Central memory CD8-positive, alpha-beta T cell (primary cell): Measurements from ENCODE around the gene SYDE2.

Experiments
- ATAC-seq: fragments of 150-1000 bp; cut with Tn5 transposase; replicated peaks from 2 replicates; pipeline ENCODE4 v1.10.0; 2022; ENCODE audit warnings: mild to moderate bottlenecking, moderate FRiP score, moderate number of reproducible peaks; ENCODE audit not compliant: poor library complexity, severe bottlenecking; ENCODE audit errors: extremely low read depth
- DNase-seq, 2 donors: peaks; one replicate each; pipeline ENCODE4 v3.0.0; 2021; ENCODE audit warnings: low spot score in 2 of 2
- H3K27ac Mint-ChIP-seq: one replicate; pipeline ENCODE4 v1.8.0; 2022; ENCODE audit warnings: low read depth, mild to moderate bottlenecking, moderate library complexity, mixed read lengths
- H3K27me3 Mint-ChIP-seq: one replicate; pipeline ENCODE4 v1.8.0; 2022; ENCODE audit warnings: mixed read lengths
- H3K36me3 Mint-ChIP-seq: one replicate; pipeline ENCODE4 v1.8.0; 2022; ENCODE audit warnings: mild to moderate bottlenecking, moderate library complexity, mixed read lengths; ENCODE audit not compliant: insufficient read depth
- H3K4me1 Mint-ChIP-seq: one replicate; pipeline ENCODE4 v1.8.0; 2022; ENCODE audit warnings: mixed read lengths
- H3K4me3 Mint-ChIP-seq: one replicate; pipeline ENCODE4 v1.8.0; 2022; ENCODE audit warnings: mild to moderate bottlenecking, moderate library complexity, mixed read lengths
- H3K9me3 Mint-ChIP-seq: one replicate; pipeline ENCODE4 v1.8.0; 2022; ENCODE audit warnings: mixed read lengths

SYDE2 gene

GRCh38 chr1:85180869-85181268, 19.9 kb downstream of the SYDE2 start:
- ATAC-seq, result no peak
- H3K9me3 Mint-ChIP-seq, result no peaks in the 10 kb centered on the region

GRCh38 chr1:85179522-85179921, 21.3 kb downstream of the SYDE2 start:
- DNase-seq, result no peak
- Mint-ChIP-seq H3K36me3 (no peaks in the 10 kb centered on the region), H3K27ac (peak overlapping the region; percentile 39), H3K4me3 (peak overlapping the region; percentile 39), H3K9me3 (no peaks in the 10 kb centered on the region), H3K4me1 (peaks cover 9% of the 10 kb centered on the region), H3K27me3 (no peaks in the 10 kb centered on the region)
- peak; percentile 95 for ATAC-seq

More at GRCh38 chr1:85180869-85181268, 19.9 kb downstream of the SYDE2 start:
- no peak for DNase-seq
- Mint-ChIP-seq H3K4me1 (peaks cover 9% of the 10 kb centered on the region), H3K27me3 (no peaks in the 10 kb centered on the region), H3K36me3 (no peaks in the 10 kb centered on the region), H3K4me3 (no peak overlapping the region), H3K27ac (no peak overlapping the region)

- Mint-ChIP-seq H3K9me3 (no peaks in the 10 kb centered on the region), H3K27me3 (no peaks in the 10 kb centered on the region)
- no peak for ATAC-seq
Observed at GRCh38 chr1:85178396-85178795, 22.4 kb downstream of the SYDE2 start.

GRCh38 chr1:85174503-85174902, 26.3 kb downstream of the SYDE2 start:
- peaks cover 10% of the 10 kb centered on the region for H3K4me1 Mint-ChIP-seq
- H3K27ac Mint-ChIP-seq, result no peak overlapping the region
- no peak overlapping the region for H3K4me3 Mint-ChIP-seq
- DNase-seq (no peak), ATAC-seq (no peak)
- no peaks in the 10 kb centered on the region for H3K27me3 Mint-ChIP-seq
- H3K36me3 Mint-ChIP-seq, result no peaks in the 10 kb centered on the region
- no peaks in the 10 kb centered on the region for H3K9me3 Mint-ChIP-seq

More at GRCh38 chr1:85178396-85178795, 22.4 kb downstream of the SYDE2 start:
- H3K4me3 Mint-ChIP-seq, result no peak overlapping the region
- no peaks in the 10 kb centered on the region for H3K36me3 Mint-ChIP-seq
- H3K27ac Mint-ChIP-seq, result no peak overlapping the region
- H3K4me1 Mint-ChIP-seq, result peaks cover 9% of the 10 kb centered on the region
- no peak for DNase-seq

- H3K4me3 Mint-ChIP-seq, result no peak overlapping the region
- no peak for ATAC-seq
- no peak for DNase-seq
- no peaks in the 10 kb centered on the region for H3K9me3 Mint-ChIP-seq
- no peaks in the 10 kb centered on the region for H3K36me3 Mint-ChIP-seq
- H3K27me3 Mint-ChIP-seq, result no peaks in the 10 kb centered on the region
- H3K4me1 Mint-ChIP-seq, result peaks cover 4% of the 10 kb centered on the region
- no peak overlapping the region for H3K27ac Mint-ChIP-seq
Observed at GRCh38 chr1:85172684-85173337, 28.0 kb downstream of the SYDE2 start.

GRCh38 chr1:85171721-85172120, 29.1 kb downstream of the SYDE2 start:
- H3K4me1 Mint-ChIP-seq, result peaks cover 4% of the 10 kb centered on the region
- H3K9me3 Mint-ChIP-seq, result no peaks in the 10 kb centered on the region

GRCh38 chr1:85168884-85169283, 31.9 kb downstream of the SYDE2 start:
- DNase-seq (no peak), ATAC-seq (no peak)
- Mint-ChIP-seq H3K36me3 (peaks cover 3% of the 10 kb centered on the region), H3K27ac (no peak overlapping the region), H3K27me3 (no peaks in the 10 kb centered on the region), H3K9me3 (no peaks in the 10 kb centered on the region), H3K4me3 (no peak overlapping the region), H3K4me1 (peaks cover 4% of the 10 kb centered on the region)

More at GRCh38 chr1:85171721-85172120, 29.1 kb downstream of the SYDE2 start:
- Mint-ChIP-seq H3K27ac (no peak overlapping the region), H3K36me3 (peaks cover 1% of the 10 kb centered on the region), H3K27me3 (no peaks in the 10 kb centered on the region), H3K4me3 (no peak overlapping the region)
- ATAC-seq (no peak), DNase-seq (no peak)

GRCh38 chr1:85166351-85166750, 34.5 kb downstream of the SYDE2 start:
- H3K27me3 Mint-ChIP-seq, result no peaks in the 10 kb centered on the region
- ATAC-seq (no peak), DNase-seq (no peak)
- no peak overlapping the region for H3K27ac Mint-ChIP-seq
- no peaks in the 10 kb centered on the region for H3K4me1 Mint-ChIP-seq
- no peak overlapping the region for H3K4me3 Mint-ChIP-seq
- H3K9me3 Mint-ChIP-seq, result no peaks in the 10 kb centered on the region
- H3K36me3 Mint-ChIP-seq, result peaks cover 3% of the 10 kb centered on the region

GRCh38 chr1:85158910-85159309, 41.9 kb downstream of the SYDE2 start:
- no peaks in the 10 kb centered on the region for H3K4me1 Mint-ChIP-seq
- H3K27ac Mint-ChIP-seq, result no peak overlapping the region
- DNase-seq (no peak), ATAC-seq (no peak)
- H3K36me3 Mint-ChIP-seq, result no peaks in the 10 kb centered on the region
- H3K9me3 Mint-ChIP-seq, result no peaks in the 10 kb centered on the region
- H3K27me3 Mint-ChIP-seq, result no peaks in the 10 kb centered on the region
- no peak overlapping the region for H3K4me3 Mint-ChIP-seq

- Mint-ChIP-seq H3K36me3 (no peaks in the 10 kb centered on the region), H3K4me3 (no peak overlapping the region), H3K27me3 (no peaks in the 10 kb centered on the region), H3K9me3 (no peaks in the 10 kb centered on the region), H3K4me1 (no peaks in the 10 kb centered on the region), H3K27ac (no peak overlapping the region)
- DNase-seq, result no peak
- no peak for ATAC-seq
Observed at GRCh38 chr1:85157436-85157835, 43.4 kb downstream of the SYDE2 start.

- no peak for ATAC-seq
Observed at GRCh38 chr1:85153149-85153891, 47.5 kb downstream of the SYDE2 start.

GRCh38 chr1:85151446-85151845, 49.4 kb downstream of the SYDE2 start:
- ATAC-seq, result no peak

More at GRCh38 chr1:85153149-85153891, 47.5 kb downstream of the SYDE2 start:
- Mint-ChIP-seq H3K4me1 (no peaks in the 10 kb centered on the region), H3K27ac (no peak overlapping the region), H3K27me3 (no peaks in the 10 kb centered on the region), H3K36me3 (no peaks in the 10 kb centered on the region), H3K9me3 (no peaks in the 10 kb centered on the region), H3K4me3 (no peak overlapping the region)
- no peak for DNase-seq

GRCh38 chr1:85149805-85150204, 51.0 kb downstream of the SYDE2 start:
- Mint-ChIP-seq H3K27ac (no peak overlapping the region), H3K9me3 (no peaks in the 10 kb centered on the region), H3K4me3 (no peak overlapping the region), H3K27me3 (no peaks in the 10 kb centered on the region), H3K4me1 (no peaks in the 10 kb centered on the region), H3K36me3 (no peaks in the 10 kb centered on the region)
- ATAC-seq (no peak), DNase-seq (no peak)

More at GRCh38 chr1:85151446-85151845, 49.4 kb downstream of the SYDE2 start:
- Mint-ChIP-seq H3K27me3 (no peaks in the 10 kb centered on the region), H3K4me3 (no peak overlapping the region), H3K9me3 (no peaks in the 10 kb centered on the region), H3K36me3 (no peaks in the 10 kb centered on the region), H3K27ac (no peak overlapping the region), H3K4me1 (no peaks in the 10 kb centered on the region)
- DNase-seq, result no peak
